Bronchial epithelial cell (primary cell): ENCODE data around the gene PPP4R2. TPM values are rescaled to one million over a fixed set of nuclear protein-coding genes. Genes with fewer than 3 reads are reported as not detected.

Experiments
- DNase-seq: peaks from one replicate; pipeline ENCODE4 v3.0.0-alpha.2; 2010; ENCODE audit warnings: low read depth
- FAIRE-seq: peaks from 2 replicates; lab custom pipeline; 2011; peaks lifted over from hg19 to GRCh38; lab: Jason Lieb, UNC
- H3K27me3 ChIP-seq: 2 replicates; pipeline ENCODE4 v1.5.1; 2011; ENCODE audit warnings: low read length; ENCODE audit not compliant: control insufficient read depth, insufficient read depth
- H3K36me3 ChIP-seq: 2 replicates; pipeline ENCODE4 v1.5.1; 2011; ENCODE audit warnings: low read length; ENCODE audit not compliant: control insufficient read depth, insufficient read depth
- H3K4me3 ChIP-seq: 2 replicates; pipeline ENCODE4 v1.5.1; 2011; ENCODE audit warnings: mild to moderate bottlenecking, low read depth, low read length, control low read depth
- CTCF ChIP-seq: IDR thresholded peaks from 2 replicates; pipeline ENCODE4 v1.5.1; 2011; ENCODE audit warnings: mild to moderate bottlenecking, moderate library complexity, low read length, control low read depth, inconsistent platforms; ENCODE audit not compliant: insufficient read depth, severe bottlenecking
- total RNA-seq: library from RNA; depleted of rRNA; stranded (reverse); fragments of >200 nt; gene quantifications from 2 replicates; pipeline ENCODE4 v1.2.1, GENCODE V29; 2014

PPP4R2 gene
- total RNA-seq, 1 donor from 2014 or later = 82.1 TPM

- Histone ChIP-seq H3K4me3 (no peak overlapping the region), H3K36me3 (no peaks in the 10 kb centered on the region), H3K27me3 (no peaks in the 10 kb centered on the region)
- peak; percentile 62 for DNase-seq
- FAIRE-seq = no peak
- peak; percentile 92 for TF ChIP-seq CTCF
These were observed 104.3 kb downstream of the PPP4R2 start for GRCh38 chr3:73100741-73101559.

DNA sequence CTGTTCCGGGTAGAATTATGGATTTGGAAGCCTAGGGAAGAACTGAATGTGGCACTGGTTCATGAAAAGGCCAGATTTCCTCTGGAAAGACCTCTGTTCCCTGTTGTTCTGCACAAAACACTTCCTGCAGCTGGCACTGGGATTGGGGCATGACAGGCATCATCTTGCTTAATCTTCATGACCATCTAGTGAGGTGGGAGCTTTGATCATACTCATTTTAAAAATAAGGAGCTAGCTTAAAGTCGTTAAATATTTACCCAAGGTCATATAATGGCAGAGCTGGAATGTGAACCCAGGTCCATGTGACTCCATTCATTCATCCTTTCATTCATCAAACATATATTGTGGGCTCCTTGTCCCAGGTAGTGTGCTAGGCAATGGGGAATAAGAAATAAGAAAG, 105.3 kb downstream of the PPP4R2 start:
- no peak for TF ChIP-seq CTCF
- H3K4me3 ChIP-seq = no peak overlapping the region
- no peaks in the 10 kb centered on the region for H3K27me3 ChIP-seq
- no peak for FAIRE-seq
- no peak for DNase-seq
- H3K36me3 ChIP-seq = no peaks in the 10 kb centered on the region

- no peak for TF ChIP-seq CTCF
- DNase-seq (no peak), FAIRE-seq (no peak)
- Histone ChIP-seq H3K4me3 (no peak overlapping the region), H3K36me3 (no peaks in the 10 kb centered on the region), H3K27me3 (no peaks in the 10 kb centered on the region)
These were observed 110.6 kb downstream of the PPP4R2 start for GRCh38 chr3:73107215-73107614.

- no peak for TF ChIP-seq CTCF
- DNase-seq (no peak), FAIRE-seq (no peak)
- no peaks in the 10 kb centered on the region for H3K27me3 ChIP-seq
- no peaks in the 10 kb centered on the region for H3K36me3 ChIP-seq
- no peak overlapping the region for H3K4me3 ChIP-seq
These were observed 111.1 kb downstream of the PPP4R2 start for GRCh38 chr3:73107676-73108187.

DNA sequence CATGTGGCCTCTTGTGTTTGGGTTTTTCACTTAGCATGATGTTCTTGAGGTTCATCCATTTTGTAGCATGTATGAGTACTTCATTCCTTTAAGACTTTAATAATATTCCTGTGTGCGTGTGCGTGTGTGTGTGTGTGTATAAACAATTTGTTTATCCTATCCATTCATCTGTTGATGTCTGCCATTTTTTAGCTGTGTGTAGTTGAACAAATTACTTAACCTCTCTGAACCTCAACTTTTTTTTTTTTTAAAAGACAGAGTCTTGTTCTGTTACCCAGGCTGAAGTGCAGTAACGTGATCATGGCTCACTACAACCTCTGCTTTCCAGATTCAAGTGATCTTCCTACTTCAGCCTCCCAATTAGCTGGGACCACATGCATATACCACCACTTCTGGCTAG, 112.1 kb downstream of the PPP4R2 start:
- no peaks in the 10 kb centered on the region for H3K27me3 ChIP-seq
- H3K4me3 ChIP-seq = no peak overlapping the region
- FAIRE-seq = no peak
- no peak for TF ChIP-seq CTCF
- DNase-seq = no peak
- H3K36me3 ChIP-seq = no peaks in the 10 kb centered on the region
